Fibroblast of skin of back (primary cell): ENCODE data around the gene FHL2. TPM values are rescaled to one million over a fixed set of nuclear protein-coding genes. Genes with fewer than 3 reads are reported as not detected.
A peak's percentile ranks its signal among the peaks of the same experiment; 100 is the strongest.
"Not testable (repeated sequence)": the region's sequence is repeated elsewhere in the genome, so short reads cannot be mapped to it uniquely, and the experiment has no call there.

ENCODE experiments used
- DNase-seq: peaks from one replicate; pipeline ENCODE4 v3.0.0-alpha.2; 2013
- polyA plus RNA-seq, 2 experiments: library from polyadenylated mRNA; unstranded; fragments of 120-200 nt; gene quantifications; one replicate each; pipeline ENCODE4 v1.2.1, GENCODE V29; 2013; ENCODE audit not compliant: insufficient read length in 2 of 2

The FHL2 gene, protein sequence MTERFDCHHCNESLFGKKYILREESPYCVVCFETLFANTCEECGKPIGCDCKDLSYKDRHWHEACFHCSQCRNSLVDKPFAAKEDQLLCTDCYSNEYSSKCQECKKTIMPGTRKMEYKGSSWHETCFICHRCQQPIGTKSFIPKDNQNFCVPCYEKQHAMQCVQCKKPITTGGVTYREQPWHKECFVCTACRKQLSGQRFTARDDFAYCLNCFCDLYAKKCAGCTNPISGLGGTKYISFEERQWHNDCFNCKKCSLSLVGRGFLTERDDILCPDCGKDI
- 211 TPM for polyA plus RNA-seq (2013, experiment 1 of 2; ENCODE audit: insufficient read length)
- 174 TPM for polyA plus RNA-seq (2013, experiment 2 of 2; ENCODE audit: insufficient read length)

DNA sequence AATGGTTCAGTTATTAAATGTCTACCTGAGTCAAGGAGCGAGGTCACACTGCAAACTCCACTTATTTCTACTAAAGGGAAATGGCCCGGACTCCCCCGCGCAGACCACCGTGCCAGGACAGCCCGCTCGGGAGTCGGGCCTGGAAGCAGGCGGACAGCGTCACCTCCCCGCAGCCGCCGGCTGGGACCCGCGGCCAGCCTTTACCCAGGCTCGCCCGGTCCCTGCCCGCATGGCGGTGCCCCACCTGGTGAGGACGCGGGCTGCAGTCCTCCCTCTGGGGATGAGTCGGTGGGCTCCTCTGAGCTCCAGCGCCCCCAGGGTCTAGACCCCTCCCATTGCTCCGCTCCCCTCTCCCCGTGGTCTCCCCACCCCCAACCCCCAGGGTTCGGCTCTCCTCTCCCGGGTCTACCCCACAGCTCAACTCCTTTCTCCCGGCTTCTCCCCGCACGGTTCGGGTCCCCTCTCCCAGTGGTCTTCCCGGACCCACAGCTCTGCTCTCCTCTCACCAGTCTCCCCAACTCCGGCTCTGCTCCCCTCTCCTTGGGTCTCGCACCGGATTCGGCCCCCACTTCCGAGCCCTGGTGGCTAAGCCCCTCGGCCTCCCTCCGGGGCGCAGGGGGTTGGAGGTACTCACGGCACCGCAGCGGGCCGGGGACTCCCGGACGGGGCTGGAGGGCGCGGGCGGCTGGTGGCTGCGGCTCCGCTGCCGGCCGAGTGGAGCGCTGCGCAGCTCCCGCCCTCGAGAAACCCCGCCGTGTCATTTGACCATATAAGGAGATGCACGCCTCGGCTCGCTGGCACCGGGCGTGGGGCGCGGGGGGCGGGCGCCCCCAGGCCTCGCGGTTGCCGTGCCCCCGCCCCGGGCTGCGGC lies at the start of gene FHL2:
FHL2 (minus strand) TSS at position 716 of the 871 bp plus-strand sequence. CDS start 12,535 bp downstream, outside the sequence.
- DNase-seq = peak; percentile 85

GRCh38 chr2:105447476-105447875 lies 48.6 kb upstream of the FHL2 start:
- DNase-seq = no peak

- DNase-seq = no peak
These were observed 47.6 kb upstream of the FHL2 start for GRCh38 chr2:105446501-105446900.

GRCh38 chr2:105445976-105446375 lies 47.1 kb upstream of the FHL2 start:
- no peak for DNase-seq

GRCh38 chr2:105445498-105445897 lies 46.6 kb upstream of the FHL2 start:
- DNase-seq = no peak

DNA sequence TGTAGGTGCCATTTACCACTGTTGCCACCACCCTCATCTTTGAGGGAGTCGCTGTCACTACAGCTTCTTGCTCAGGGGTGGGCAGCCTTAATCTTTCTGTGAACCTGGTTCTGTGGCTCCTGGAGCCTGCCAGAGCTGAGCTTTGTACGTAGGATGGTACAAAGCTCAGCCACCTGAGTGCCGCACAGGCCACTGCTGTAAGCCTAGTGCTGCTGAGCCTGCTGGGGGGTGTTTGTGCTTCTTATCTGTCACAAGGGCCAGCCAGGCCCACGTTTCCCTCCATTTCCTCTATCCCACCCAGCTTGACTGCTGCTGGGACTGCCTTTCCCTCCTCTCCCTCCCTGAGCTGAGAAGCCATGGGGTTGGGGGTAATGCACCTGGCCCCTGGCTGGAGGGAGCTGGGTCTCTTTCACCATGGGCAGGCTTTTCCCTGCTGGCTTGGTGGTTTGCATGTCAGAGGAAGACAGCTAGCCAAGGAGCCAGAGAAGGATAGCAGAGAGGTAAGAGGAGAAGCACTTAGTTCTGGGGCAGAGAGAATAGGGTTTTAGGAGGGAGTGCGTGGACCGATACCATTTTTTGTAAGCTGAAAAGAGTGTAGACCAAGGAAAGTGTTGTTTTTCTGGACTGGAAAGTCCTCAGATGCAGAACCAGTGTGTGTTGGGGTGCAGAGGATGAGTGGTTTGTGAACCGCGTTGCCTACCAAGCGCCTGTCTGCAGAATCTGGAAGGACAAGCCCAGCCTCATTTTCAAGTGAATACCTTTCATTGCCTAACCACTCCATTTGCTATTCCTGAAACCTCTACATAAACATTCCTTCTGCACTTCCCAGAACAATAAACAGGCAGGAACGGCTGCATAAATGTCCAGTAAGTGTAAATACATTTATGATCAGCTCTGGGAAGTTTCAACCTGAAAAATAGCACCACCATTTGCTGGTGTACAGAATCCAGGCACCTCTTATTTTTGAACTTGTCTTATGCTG lies 45.1 kb upstream of the FHL2 start:
- DNase-seq = no peak

- DNase-seq = no peak
These were observed 43.9 kb upstream of the FHL2 start for GRCh38 chr2:105442721-105443120.

DNA sequence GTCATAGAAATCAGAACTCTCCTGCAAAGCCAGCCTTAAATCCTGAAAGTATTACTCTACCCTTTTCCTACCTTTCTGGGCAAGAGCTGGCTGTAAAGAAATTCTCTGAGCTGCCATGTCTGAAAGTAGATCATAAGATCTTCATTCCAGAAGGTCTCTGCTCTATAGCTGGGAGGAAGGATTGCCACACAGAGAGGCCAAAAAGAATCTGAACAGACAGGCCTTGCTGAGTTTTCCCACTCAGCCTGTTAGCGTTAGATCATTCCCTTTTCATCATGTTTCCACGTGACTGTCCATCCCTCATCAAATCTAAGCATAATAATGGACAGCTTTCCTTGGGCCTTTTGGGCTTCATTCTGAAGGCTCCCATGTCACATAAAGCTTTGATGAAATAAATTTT lies 43.2 kb upstream of the FHL2 start:
- DNase-seq = no peak

- DNase-seq = no peak
These were observed 40.3 kb upstream of the FHL2 start for GRCh38 chr2:105439141-105439540.

GRCh38 chr2:105438104-105438929 lies 39.5 kb upstream of the FHL2 start:
- DNase-seq = no peak

DNA sequence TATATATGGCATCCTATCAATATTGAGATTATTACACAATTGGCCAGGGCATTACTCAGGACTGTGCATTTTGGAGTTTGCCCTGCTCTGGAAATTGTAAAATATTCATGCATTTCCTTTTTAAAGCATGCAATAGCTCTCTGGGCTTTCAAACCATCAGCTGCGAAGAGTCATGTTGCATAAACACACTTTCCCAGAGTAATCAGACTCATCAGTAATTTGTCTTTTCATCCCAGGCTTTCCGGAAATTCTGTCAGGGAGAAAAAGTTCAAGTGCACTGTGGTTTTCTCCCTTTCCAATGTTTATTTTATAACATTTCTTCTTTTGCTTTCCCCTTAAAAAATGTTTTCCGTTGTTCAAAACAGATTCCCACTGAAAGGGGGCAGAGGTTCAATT lies 38.9 kb upstream of the FHL2 start:
- DNase-seq = peak; percentile 52

GRCh38 chr2:105432749-105433148 lies 33.9 kb upstream of the FHL2 start:
- no peak for DNase-seq

DNA sequence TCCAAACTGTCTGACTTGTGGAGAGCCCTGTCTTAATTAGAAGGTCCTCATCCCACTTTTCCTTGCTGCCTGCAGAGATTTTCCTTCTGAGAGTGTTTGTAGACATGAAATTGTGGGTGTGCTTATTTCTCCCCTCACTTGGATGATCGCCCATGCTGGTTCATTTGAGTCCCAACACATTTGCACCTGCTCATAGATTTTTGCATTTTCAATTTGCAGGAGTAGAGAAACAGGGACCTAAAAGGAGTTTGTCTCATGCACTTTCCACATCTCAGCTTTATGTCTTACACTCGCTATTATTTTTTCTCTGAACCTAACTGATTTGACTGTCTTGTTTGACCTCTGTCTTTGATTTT lies 33.2 kb upstream of the FHL2 start:
- DNase-seq = no peak

- no peak for DNase-seq
These were observed 32.7 kb upstream of the FHL2 start for GRCh38 chr2:105431367-105432043.

- DNase-seq = no peak
These were observed 29.7 kb upstream of the FHL2 start for GRCh38 chr2:105428387-105429018.

DNA sequence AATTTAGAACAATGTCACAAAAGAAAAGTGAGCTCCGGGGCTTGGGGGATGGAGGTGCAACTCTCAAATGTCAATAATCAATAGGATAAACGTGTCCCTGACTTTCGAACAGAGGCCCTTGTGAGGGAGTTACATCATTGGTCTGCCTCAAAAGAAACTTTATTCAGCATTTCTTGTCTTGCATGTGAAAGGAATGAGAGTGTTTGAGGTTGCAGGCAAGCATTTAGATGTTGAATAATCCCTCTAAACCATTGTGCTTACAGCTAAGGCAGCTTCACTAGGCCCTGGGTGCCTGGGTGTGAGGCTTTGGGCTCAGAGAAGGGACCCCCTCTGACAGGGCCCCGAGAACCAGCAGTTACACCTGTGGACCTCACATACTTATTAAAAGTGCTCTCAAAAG lies 28.6 kb upstream of the FHL2 start:
- no peak for DNase-seq

- DNase-seq = no peak
These were observed 27.9 kb upstream of the FHL2 start for GRCh38 chr2:105426626-105427292.

GRCh38 chr2:105425936-105426625 lies 27.2 kb upstream of the FHL2 start:
- no peak for DNase-seq

DNA sequence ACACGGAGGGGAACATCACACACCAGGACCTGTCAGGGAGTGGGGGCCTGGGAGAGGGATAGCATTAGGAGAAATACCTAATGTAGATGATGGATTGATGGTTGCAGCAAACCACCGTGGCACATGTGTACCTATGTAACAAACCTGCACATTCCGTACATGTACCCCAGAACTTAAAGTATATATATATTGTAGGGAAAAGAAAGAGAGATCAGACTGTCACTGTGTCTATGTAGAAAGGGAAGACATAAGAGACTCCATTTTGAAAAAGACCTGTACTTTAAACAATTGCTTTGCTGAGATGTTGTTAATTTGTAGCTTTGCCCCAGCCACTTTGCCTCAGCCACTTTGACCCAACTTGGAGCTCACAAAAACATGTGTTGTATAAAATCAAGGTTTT lies 26.0 kb upstream of the FHL2 start:
- not testable (repeated sequence) for DNase-seq
